AG04449 (cell line): Measurements from ENCODE around the gene AKAP6.

Source experiments
- CTCF ChIA-PET: fragments of 350-600 bp; formaldehyde crosslinking; extraction: SDS; loops from one replicate; lab custom pipeline; 2021; ENCODE audit warnings: antibody characterized with exemption; lab: Yijun Ruan, JAX
- POLR2A ChIA-PET: fragments of 400-600, 350-600 bp; formaldehyde crosslinking; extraction: SDS; loops from one replicate; lab custom pipeline; 2020; ENCODE audit warnings: antibody characterized with exemption, inconsistent platforms; lab: Yijun Ruan, JAX
- DNase-seq: peaks from one replicate; pipeline ENCODE4 v3.0.0-alpha.2; 2010; ENCODE audit warnings: low read depth, low spot score
- H3K4me3 ChIP-seq: 2 replicates; pipeline ENCODE4 v1.5.1; 2011; ENCODE audit warnings: low read depth, mild to moderate bottlenecking, control low read depth, low read length
- TF ChIP-seq, protein P1 (sequence below): IDR thresholded peaks from one replicate; pipeline ENCODE4 v1.5.1; 2011; ENCODE audit warnings: mild to moderate bottlenecking, moderate library complexity, low read length, control low read depth, inconsistent platforms; ENCODE audit not compliant: insufficient read depth; ENCODE audit errors: missing control alignments

AKAP6 gene

GRCh38 chr14:32494609-32495434, 165.7 kb downstream of the AKAP6 start:
- DNase-seq = no peak
- ChIA-PET POLR2A (interaction anchor here (0.6 to 1.9 kb wide), 2 partner anchors 15 to 65 kb away, joined by 3 to 4 read pairs; no protein-coding TSS in a partner anchor), CTCF (interaction anchor here (0.9 to 2.8 kb wide), 7 partner anchors 8 to 568 kb away, joined by 3 to 11 read pairs (median 5); no protein-coding TSS in a partner anchor)
- TF ChIP-seq, protein P1, sequence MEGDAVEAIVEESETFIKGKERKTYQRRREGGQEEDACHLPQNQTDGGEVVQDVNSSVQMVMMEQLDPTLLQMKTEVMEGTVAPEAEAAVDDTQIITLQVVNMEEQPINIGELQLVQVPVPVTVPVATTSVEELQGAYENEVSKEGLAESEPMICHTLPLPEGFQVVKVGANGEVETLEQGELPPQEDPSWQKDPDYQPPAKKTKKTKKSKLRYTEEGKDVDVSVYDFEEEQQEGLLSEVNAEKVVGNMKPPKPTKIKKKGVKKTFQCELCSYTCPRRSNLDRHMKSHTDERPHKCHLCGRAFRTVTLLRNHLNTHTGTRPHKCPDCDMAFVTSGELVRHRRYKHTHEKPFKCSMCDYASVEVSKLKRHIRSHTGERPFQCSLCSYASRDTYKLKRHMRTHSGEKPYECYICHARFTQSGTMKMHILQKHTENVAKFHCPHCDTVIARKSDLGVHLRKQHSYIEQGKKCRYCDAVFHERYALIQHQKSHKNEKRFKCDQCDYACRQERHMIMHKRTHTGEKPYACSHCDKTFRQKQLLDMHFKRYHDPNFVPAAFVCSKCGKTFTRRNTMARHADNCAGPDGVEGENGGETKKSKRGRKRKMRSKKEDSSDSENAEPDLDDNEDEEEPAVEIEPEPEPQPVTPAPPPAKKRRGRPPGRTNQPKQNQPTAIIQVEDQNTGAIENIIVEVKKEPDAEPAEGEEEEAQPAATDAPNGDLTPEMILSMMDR = no peak
- H3K4me3 ChIP-seq = peak overlapping the region; percentile 55

- DNase-seq = no peak
- ChIA-PET CTCF (interaction anchor here (1.1 to 2.8 kb wide), 5 partner anchors 8 to 568 kb away, joined by 3 to 11 read pairs (median 6); no protein-coding TSS in a partner anchor), POLR2A (no interaction called here)
- peak overlapping the region; percentile 55 for H3K4me3 ChIP-seq
- TF ChIP-seq, protein P1 = no peak
Observed at GRCh38 chr14:32495435-32495734, 166.3 kb downstream of the AKAP6 start.

DNA sequence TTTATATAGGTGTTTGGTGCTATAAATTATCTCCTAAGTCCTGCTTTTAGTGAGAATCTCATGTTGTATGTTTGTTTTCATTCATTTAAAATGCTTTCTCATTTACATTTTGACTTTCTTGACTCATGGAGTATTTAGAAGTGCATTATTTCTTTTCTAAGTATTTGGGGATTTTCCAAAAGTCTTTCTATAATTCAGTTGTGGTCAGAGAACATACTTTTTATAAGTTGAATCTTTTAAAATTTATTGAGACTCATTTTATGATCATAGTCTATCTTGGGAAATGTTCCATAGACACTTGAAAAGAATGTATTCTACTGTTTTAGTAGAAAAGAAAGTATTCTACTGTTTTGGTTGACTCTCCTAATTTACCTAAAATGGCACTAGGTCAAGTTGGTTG, 168.2 kb downstream of the AKAP6 start:
- DNase-seq = no peak
- POLR2A ChIA-PET = no interaction called here
- CTCF ChIA-PET = no interaction called here
- peak overlapping the region; percentile 55 for H3K4me3 ChIP-seq
- TF ChIP-seq, protein P1 = no peak

GRCh38 chr14:32507029-32507984, 178.2 kb downstream of the AKAP6 start:
- TF ChIP-seq, protein P1 = no peak
- peak; percentile 95 for DNase-seq
- ChIA-PET CTCF (interaction anchor here (1.5 kb wide), 1 partner anchor 37 kb away, joined by 7 read pairs; no protein-coding TSS in a partner anchor), POLR2A (interaction anchor here (1.0 to 1.3 kb wide), 2 partner anchors 29 to 34 kb away, joined by 3 to 6 read pairs; no protein-coding TSS in a partner anchor)
- H3K4me3 ChIP-seq = no peak overlapping the region

GRCh38 chr14:32508281-32508680, 179.2 kb downstream of the AKAP6 start:
- TF ChIP-seq, protein P1 = no peak
- no peak overlapping the region for H3K4me3 ChIP-seq
- CTCF ChIA-PET = interaction anchor here (1.5 kb wide), 1 partner anchor 38 kb away, joined by 7 read pairs; no protein-coding TSS in a partner anchor
- no peak for DNase-seq
- POLR2A ChIA-PET = interaction anchor here (1.3 kb wide), 1 partner anchor 35 kb away, joined by 6 read pairs; no protein-coding TSS in a partner anchor
